GM19452 (cell line): ENCODE results near the gene ESR1.
"Not testable (repeated sequence)": the region's sequence is repeated elsewhere in the genome, so short reads cannot be mapped to it uniquely, and the experiment has no call there.

Experiments
- ATAC-seq: cut with Tn5 transposase; IDR thresholded peaks from one replicate; pipeline ENCODE4 v1.9.1; 2021; ENCODE audit not compliant: unreplicated experiment

Gene ESR1

GRCh38 chr6:152124429-152125074 lies 317.1 kb downstream of the ESR1 start:
- ATAC-seq: peak; percentile 69

DNA sequence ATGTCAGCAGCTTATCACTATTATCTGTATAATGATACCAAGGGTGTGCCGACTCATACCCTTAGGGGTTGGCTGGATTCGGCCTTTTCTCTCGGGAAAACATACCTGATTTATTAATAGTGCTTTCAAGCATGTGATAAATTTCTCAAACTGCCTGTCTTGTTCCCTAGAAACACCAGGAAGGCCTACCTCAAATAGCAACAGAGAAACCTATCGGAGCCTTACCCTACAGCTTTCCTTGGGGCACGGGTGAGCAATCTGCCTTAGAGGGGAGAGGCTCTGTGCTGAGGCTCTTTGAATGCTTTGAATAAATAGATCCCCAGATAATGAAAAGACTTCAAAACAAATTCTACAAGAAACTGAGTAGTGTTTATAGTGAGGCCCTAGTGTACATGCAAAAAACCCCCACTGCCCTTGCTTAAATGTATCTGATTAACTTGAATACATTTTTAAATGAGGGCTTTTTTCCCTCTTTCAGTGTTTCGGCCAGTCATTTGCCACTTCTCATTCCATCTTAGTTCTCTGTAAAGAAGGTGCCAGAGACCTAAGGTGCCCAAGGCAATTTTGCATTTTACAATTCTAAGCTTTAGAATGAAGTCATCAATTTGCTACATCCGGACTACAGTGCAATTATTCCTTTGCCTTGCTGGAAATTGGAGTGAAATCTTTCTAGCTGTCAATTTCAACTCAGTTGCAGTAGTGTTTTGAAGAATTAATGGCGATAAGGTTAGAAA lies 320.1 kb downstream of the ESR1 start:
- ATAC-seq: no peak

DNA sequence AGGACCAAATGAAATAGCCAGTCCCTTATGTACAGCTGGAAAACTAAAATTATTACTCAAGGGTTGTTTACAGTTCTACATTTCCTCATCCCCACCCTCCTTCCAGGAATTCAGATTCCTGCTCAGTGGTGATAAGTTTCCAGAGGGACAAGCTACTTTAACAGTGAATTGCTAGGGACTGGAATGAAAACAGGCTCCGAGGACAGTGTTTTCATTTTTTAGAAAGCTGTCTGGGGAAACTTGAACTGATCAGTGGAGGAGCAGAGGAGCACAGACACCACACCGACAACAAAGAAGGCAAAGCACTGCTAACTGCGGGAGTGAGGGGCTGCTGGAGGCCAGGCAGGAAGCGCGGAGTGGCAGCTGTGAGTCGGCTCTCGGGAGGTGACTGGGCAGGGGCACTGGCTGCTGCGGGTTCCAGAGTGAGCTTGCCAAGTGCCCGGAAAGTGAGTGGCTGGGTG lies 322.2 kb downstream of the ESR1 start:
- ATAC-seq: no peak

- ATAC-seq: no peak
These were observed 323.0 kb downstream of the ESR1 start for GRCh38 chr6:152130441-152130840.

GRCh38 chr6:152135755-152136448 lies 328.4 kb downstream of the ESR1 start:
- ATAC-seq: no peak

- no peak for ATAC-seq
These were observed 329.0 kb downstream of the ESR1 start for GRCh38 chr6:152136449-152136825.

GRCh38 chr6:152138344-152138743 lies 330.9 kb downstream of the ESR1 start:
- not testable (repeated sequence) for ATAC-seq

DNA sequence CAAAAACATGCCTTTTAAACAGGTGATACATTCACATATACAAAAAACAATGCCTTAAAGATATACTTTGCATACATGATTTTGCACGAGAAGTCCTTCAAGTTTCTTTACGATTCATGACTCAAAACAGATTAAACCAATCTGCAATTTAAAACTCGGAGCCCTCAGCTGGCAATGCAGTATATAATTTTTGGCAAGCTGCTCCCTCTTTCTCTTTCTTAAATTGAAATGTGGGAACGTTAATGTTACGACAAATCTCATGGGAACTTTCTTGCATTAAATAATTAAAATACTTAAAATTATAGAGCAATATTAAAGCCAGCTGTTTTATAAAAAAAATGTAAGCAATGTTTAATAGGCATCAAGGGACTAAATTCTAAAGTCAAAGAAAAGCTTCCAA lies 334.6 kb downstream of the ESR1 start:
- ATAC-seq: no peak

GRCh38 chr6:152143359-152143758 lies 335.9 kb downstream of the ESR1 start:
- ATAC-seq: no peak

- no peak for ATAC-seq
These were observed 338.9 kb downstream of the ESR1 start for GRCh38 chr6:152146385-152146784.

GRCh38 chr6:152147269-152147668 lies 339.8 kb downstream of the ESR1 start:
- ATAC-seq: no peak

- ATAC-seq: no peak
These were observed 340.9 kb downstream of the ESR1 start for GRCh38 chr6:152148412-152148811.

- no peak for ATAC-seq
These were observed 342.7 kb downstream of the ESR1 start for GRCh38 chr6:152150196-152150595.

GRCh38 chr6:152151920-152152319 lies 344.4 kb downstream of the ESR1 start:
- ATAC-seq: no peak

- no peak for ATAC-seq
These were observed 347.3 kb downstream of the ESR1 start for GRCh38 chr6:152154559-152155356.

DNA sequence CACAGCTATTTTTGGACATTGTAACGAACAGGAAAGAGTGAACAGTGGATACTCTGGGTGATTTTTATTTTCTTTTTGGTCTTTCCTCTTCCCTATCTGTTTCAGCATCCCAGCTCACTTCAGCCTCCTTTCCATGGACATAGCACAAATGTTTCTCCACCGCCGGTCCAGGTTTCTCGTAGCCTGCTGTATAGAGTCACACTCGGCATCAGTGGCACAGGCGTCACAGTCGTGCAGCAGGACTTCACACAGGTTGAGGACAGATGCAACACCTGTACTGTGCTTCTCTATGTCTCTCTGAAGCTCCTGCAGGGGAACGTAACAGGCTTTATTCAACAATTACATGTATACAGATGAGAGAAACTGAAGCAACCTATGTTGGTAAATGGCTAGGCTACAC lies 348.3 kb downstream of the ESR1 start:
- ATAC-seq: no peak

DNA sequence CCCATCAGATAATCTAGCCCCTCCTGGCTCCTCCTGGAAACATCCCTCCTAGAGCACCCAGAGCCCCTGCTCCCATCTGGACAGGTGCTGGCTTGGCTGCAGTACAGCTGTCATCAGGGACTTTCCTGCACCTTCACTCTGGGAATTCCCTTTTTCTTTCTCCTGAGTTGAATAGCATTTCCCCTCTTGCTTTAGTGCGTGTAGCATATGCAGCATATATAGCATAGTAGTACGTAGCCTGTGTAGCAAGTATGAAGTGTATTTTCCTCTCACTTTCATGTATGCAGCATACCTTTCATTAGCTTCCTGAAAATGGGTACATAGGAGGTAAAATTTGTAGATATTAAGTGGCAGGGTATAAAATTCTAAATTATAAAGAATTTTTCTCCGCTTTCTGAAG lies 352.9 kb downstream of the ESR1 start:
- ATAC-seq: peak; percentile 95

DNA sequence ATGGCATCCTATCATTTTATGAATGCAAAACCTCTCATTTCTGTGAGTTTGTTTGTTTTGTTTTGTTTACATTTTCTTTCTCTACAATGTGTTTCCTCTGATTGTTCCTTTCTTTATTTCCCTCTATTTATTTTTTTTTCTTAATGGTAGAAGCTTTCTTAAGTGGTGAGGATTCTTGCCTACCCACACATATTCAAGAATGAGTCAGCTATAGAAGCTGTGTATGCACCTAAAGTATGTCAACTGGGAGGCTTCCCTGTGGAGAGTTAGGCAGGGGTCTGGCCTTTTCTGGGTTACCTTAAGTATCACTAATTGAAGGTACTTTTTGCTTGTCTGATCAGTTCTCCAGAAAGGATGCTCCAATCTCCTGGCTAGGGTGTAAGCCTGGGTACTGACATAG lies 354.0 kb downstream of the ESR1 start:
- ATAC-seq: no peak

- no peak for ATAC-seq
These were observed 357.5 kb downstream of the ESR1 start for GRCh38 chr6:152164957-152165356.

DNA sequence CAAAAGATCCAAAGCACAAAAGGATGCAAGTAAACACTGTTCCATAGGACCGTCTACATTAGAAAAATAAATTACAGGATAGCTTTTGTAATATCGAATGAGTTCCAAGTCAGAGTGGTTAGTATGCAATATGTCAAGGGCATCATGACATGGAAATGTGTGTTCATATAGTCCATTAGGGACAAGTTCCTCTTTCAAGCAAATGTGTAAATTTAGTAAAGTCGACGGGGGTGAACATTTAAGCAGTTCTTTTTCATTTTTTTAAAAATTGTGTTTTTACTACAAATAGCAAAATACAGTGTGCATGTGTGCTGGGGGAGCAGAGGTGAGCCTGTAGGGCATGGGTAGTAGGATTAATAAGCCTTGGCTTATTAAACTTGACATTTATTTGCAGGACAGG lies 359.0 kb downstream of the ESR1 start:
- no peak for ATAC-seq

DNA sequence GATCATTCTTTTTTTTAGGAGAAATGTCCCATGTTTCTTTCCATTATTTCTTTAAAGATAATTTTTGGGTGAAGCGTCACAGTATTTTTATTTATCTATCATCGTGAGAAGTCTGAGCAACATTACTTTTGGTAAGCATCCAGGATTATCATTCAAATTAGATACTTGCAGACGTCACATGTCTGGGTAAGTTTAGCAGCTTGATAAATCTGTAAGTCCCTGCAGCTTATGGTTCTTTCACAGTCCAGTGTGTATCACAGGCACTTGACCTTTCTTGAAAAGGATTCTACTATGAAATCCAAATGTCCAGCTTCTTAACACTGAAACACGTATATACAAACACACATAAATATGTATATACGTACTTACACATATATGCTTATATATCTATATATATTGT lies 359.4 kb downstream of the ESR1 start:
- no peak for ATAC-seq
